Measurements from ENCODE around the gene TSPAN17.

The TSPAN17 gene

GRCh38 chr5:176662371-176663333 lies 15.4 kb downstream of the TSPAN17 start:
- Histone ChIP-seq H3K4me2 (ENCODE audit: low read length) (no peak overlapping the region), H2BK12ac (ENCODE audit: low read length) (no peak overlapping the region), H3K36me3 (ENCODE audit: control insufficient read depth in 1 of 2, insufficient read depth in 2 of 2, low read length in 2 of 2) (no peaks in the 10 kb centered on the region), H3K27me3 (ENCODE audit: insufficient read depth, low read length) (no peaks in the 10 kb centered on the region), H2BK5ac (ENCODE audit: low read depth, low read length, poor library complexity) (no peak overlapping the region), H3K23ac (ENCODE audit: low read length) (no peak overlapping the region), H3K27ac (ENCODE audit: low read depth, low read length) (no peak overlapping the region), H3K4me3 (ENCODE audit: low read depth, low read length) (no peak overlapping the region), H2BK120ac (ENCODE audit: insufficient read depth, low read length, poor library complexity) (no peak overlapping the region), H3K18ac (ENCODE audit: low read length) (no peak overlapping the region), H2AFZ (ENCODE audit: insufficient read depth, low read length, poor library complexity) (no peak overlapping the region), H4K8ac (ENCODE audit: low read depth, low read length) (no peak overlapping the region), H3K9ac (ENCODE audit: low read length) (no peak overlapping the region), H2AK5ac (ENCODE audit: low read length) (no peak overlapping the region), H4K12ac (ENCODE audit: low read depth, low read length) (no peak overlapping the region), H3K9me3 (ENCODE audit: insufficient read depth, low read depth, low read length) (no peaks in the 10 kb centered on the region), H3K4me1 (ENCODE audit: control insufficient read depth in 1 of 2, insufficient read depth in 2 of 2, low read length in 2 of 2) (no peaks in the 10 kb centered on the region), H3K79me1 (ENCODE audit: low read length) (no peaks in the 10 kb centered on the region), H4K91ac (ENCODE audit: low read depth, low read length) (no peak overlapping the region), H3K79me2 (ENCODE audit: control insufficient read depth, insufficient read depth, low read length, poor library complexity) (no peaks in the 10 kb centered on the region), H3K14ac (ENCODE audit: low read length) (no peak overlapping the region), H3K4ac (ENCODE audit: low read depth, low read length) (no peak overlapping the region)
- no peak for DNase-seq
- no CpG with 5 or more reads among the region's 21 CpGs for WGBS (ENCODE audit: extremely low coverage, insufficient coverage, insufficient read length)

GRCh38 chr5:176663566-176663965 lies 16.3 kb downstream of the TSPAN17 start:
- no CpG with 5 or more reads among the region's 10 CpGs for WGBS (ENCODE audit: extremely low coverage, insufficient coverage, insufficient read length)
- no peaks in the 10 kb centered on the region for H3K4me1 ChIP-seq (ENCODE audit: control insufficient read depth in 1 of 2, insufficient read depth in 2 of 2, low read length in 2 of 2)
- H3K9me3 ChIP-seq (ENCODE audit: insufficient read depth, low read depth, low read length): no peaks in the 10 kb centered on the region
- peak in 1 of 2 donors; percentile 37 for DNase-seq
- H3K4me2 ChIP-seq (ENCODE audit: low read length): no peak overlapping the region
- H2AFZ ChIP-seq (ENCODE audit: insufficient read depth, low read length, poor library complexity): no peak overlapping the region
- no peak overlapping the region for H4K91ac ChIP-seq (ENCODE audit: low read depth, low read length)
- no peak overlapping the region for H4K12ac ChIP-seq (ENCODE audit: low read depth, low read length)
- no peak overlapping the region for H3K27ac ChIP-seq (ENCODE audit: low read depth, low read length)
- H3K4me3 ChIP-seq (ENCODE audit: low read depth, low read length): no peak overlapping the region
- no peaks in the 10 kb centered on the region for H3K79me2 ChIP-seq (ENCODE audit: control insufficient read depth, insufficient read depth, low read length, poor library complexity)
- H4K8ac ChIP-seq (ENCODE audit: low read depth, low read length): no peak overlapping the region
- H3K27me3 ChIP-seq (ENCODE audit: insufficient read depth, low read length): no peaks in the 10 kb centered on the region
- H3K9ac ChIP-seq (ENCODE audit: low read length): no peak overlapping the region
- H2BK12ac ChIP-seq (ENCODE audit: low read length): no peak overlapping the region
- no peak overlapping the region for H2BK5ac ChIP-seq (ENCODE audit: low read depth, low read length, poor library complexity)
- H3K18ac ChIP-seq (ENCODE audit: low read length): no peak overlapping the region
- no peak overlapping the region for H3K23ac ChIP-seq (ENCODE audit: low read length)
- H2BK120ac ChIP-seq (ENCODE audit: insufficient read depth, low read length, poor library complexity): no peak overlapping the region
- no peak overlapping the region for H2AK5ac ChIP-seq (ENCODE audit: low read length)
- H3K79me1 ChIP-seq (ENCODE audit: low read length): no peaks in the 10 kb centered on the region
- no peaks in the 10 kb centered on the region for H3K36me3 ChIP-seq (ENCODE audit: control insufficient read depth in 1 of 2, insufficient read depth in 2 of 2, low read length in 2 of 2)
- H3K14ac ChIP-seq (ENCODE audit: low read length): no peak overlapping the region
- no peak overlapping the region for H3K4ac ChIP-seq (ENCODE audit: low read depth, low read length)

- Histone ChIP-seq H3K79me2 (ENCODE audit: control insufficient read depth, insufficient read depth, low read length, poor library complexity) (no peaks in the 10 kb centered on the region), H3K4ac (ENCODE audit: low read depth, low read length) (no peak overlapping the region), H3K14ac (ENCODE audit: low read length) (no peak overlapping the region), H4K12ac (ENCODE audit: low read depth, low read length) (no peak overlapping the region), H3K27me3 (ENCODE audit: insufficient read depth, low read length) (no peaks in the 10 kb centered on the region), H3K27ac (ENCODE audit: low read depth, low read length) (no peak overlapping the region), H2AFZ (ENCODE audit: insufficient read depth, low read length, poor library complexity) (no peak overlapping the region), H3K4me1 (ENCODE audit: control insufficient read depth in 1 of 2, insufficient read depth in 2 of 2, low read length in 2 of 2) (no peaks in the 10 kb centered on the region), H3K4me3 (ENCODE audit: low read depth, low read length) (no peak overlapping the region), H2BK5ac (ENCODE audit: low read depth, low read length, poor library complexity) (no peak overlapping the region), H3K23ac (ENCODE audit: low read length) (no peak overlapping the region), H3K79me1 (ENCODE audit: low read length) (no peaks in the 10 kb centered on the region), H3K36me3 (ENCODE audit: control insufficient read depth in 1 of 2, insufficient read depth in 2 of 2, low read length in 2 of 2) (no peaks in the 10 kb centered on the region), H2BK12ac (ENCODE audit: low read length) (no peak overlapping the region), H2BK120ac (ENCODE audit: insufficient read depth, low read length, poor library complexity) (no peak overlapping the region), H4K91ac (ENCODE audit: low read depth, low read length) (no peak overlapping the region), H3K18ac (ENCODE audit: low read length) (no peak overlapping the region), H4K8ac (ENCODE audit: low read depth, low read length) (no peak overlapping the region), H3K9ac (ENCODE audit: low read length) (no peak overlapping the region), H2AK5ac (ENCODE audit: low read length) (no peak overlapping the region), H3K4me2 (ENCODE audit: low read length) (no peak overlapping the region), H3K9me3 (ENCODE audit: insufficient read depth, low read depth, low read length) (no peaks in the 10 kb centered on the region)
- no CpG with 5 or more reads among the region's 6 CpGs for WGBS (ENCODE audit: extremely low coverage, insufficient coverage, insufficient read length)
- DNase-seq: no peak
Measured at GRCh38 chr5:176664479-176664878, 17.2 kb downstream of the TSPAN17 start.

- H3K14ac ChIP-seq (ENCODE audit: low read length): no peak overlapping the region
- H2BK120ac ChIP-seq (ENCODE audit: insufficient read depth, low read length, poor library complexity): no peak overlapping the region
- no peak overlapping the region for H3K18ac ChIP-seq (ENCODE audit: low read length)
- no peak for DNase-seq
- H4K12ac ChIP-seq (ENCODE audit: low read depth, low read length): no peak overlapping the region
- H3K27me3 ChIP-seq (ENCODE audit: insufficient read depth, low read length): no peaks in the 10 kb centered on the region
- no peak overlapping the region for H2AFZ ChIP-seq (ENCODE audit: insufficient read depth, low read length, poor library complexity)
- H3K4me1 ChIP-seq (ENCODE audit: control insufficient read depth in 1 of 2, insufficient read depth in 2 of 2, low read length in 2 of 2): no peaks in the 10 kb centered on the region
- no peak overlapping the region for H3K27ac ChIP-seq (ENCODE audit: low read depth, low read length)
- H3K79me2 ChIP-seq (ENCODE audit: control insufficient read depth, insufficient read depth, low read length, poor library complexity): no peaks in the 10 kb centered on the region
- no peak overlapping the region for H3K4me2 ChIP-seq (ENCODE audit: low read length)
- no peak overlapping the region for H3K23ac ChIP-seq (ENCODE audit: low read length)
- no peak overlapping the region for H2BK12ac ChIP-seq (ENCODE audit: low read length)
- peak overlapping the region; percentile 18 for H3K4me3 ChIP-seq (ENCODE audit: low read depth, low read length)
- H2AK5ac ChIP-seq (ENCODE audit: low read length): no peak overlapping the region
- H3K9ac ChIP-seq (ENCODE audit: low read length): no peak overlapping the region
- no CpG with 5 or more reads among the region's 19 CpGs for WGBS (ENCODE audit: extremely low coverage, insufficient coverage, insufficient read length)
- H2BK5ac ChIP-seq (ENCODE audit: low read depth, low read length, poor library complexity): no peak overlapping the region
- H4K8ac ChIP-seq (ENCODE audit: low read depth, low read length): no peak overlapping the region
- H3K4ac ChIP-seq (ENCODE audit: low read depth, low read length): no peak overlapping the region
- H3K36me3 ChIP-seq (ENCODE audit: control insufficient read depth in 1 of 2, insufficient read depth in 2 of 2, low read length in 2 of 2): no peaks in the 10 kb centered on the region
- H3K79me1 ChIP-seq (ENCODE audit: low read length): no peaks in the 10 kb centered on the region
- no peak overlapping the region for H4K91ac ChIP-seq (ENCODE audit: low read depth, low read length)
- H3K9me3 ChIP-seq (ENCODE audit: insufficient read depth, low read depth, low read length): no peaks in the 10 kb centered on the region
Measured at GRCh38 chr5:176664886-176665285, 17.6 kb downstream of the TSPAN17 start.

All from trophoblast cell (in vitro differentiated cells and primary cell).